B cell (primary cell): ENCODE data around the gene SIPA1L3. TPM values are rescaled to one million over a fixed set of nuclear protein-coding genes. Genes with fewer than 3 reads are reported as not detected.

Source experiments
- ATAC-seq: fragments of 200-7000 bp; cut with Tn5 transposase; one replicate; pipeline ENCODE4 v1.10.0; 2021; ENCODE audit warnings: low read depth, mild to moderate bottlenecking, moderate number of reproducible peaks, moderate library complexity
- CTCF ChIA-PET: fragments of 350-600 bp; sonication (Branson Sonifier 250); formaldehyde crosslinking; loops from one replicate; lab custom pipeline; 2021; ENCODE audit warnings: antibody characterized with exemption, inconsistent platforms; lab: Charles Lee
- POLR2A ChIA-PET: fragments of 350-600 bp; sonication (Branson Sonifier 250); formaldehyde crosslinking; loops from one replicate; lab custom pipeline; 2021; ENCODE audit warnings: antibody characterized with exemption; lab: Charles Lee
- DNase-seq: peaks from one replicate; pipeline ENCODE4 v3.0.0; 2013
- H2AFZ ChIP-seq: 2 replicates; pipeline ENCODE4 v1.6.1; 2012; ENCODE audit warnings: mild to moderate bottlenecking, low read depth, low read length; ENCODE audit not compliant: insufficient read depth, poor library complexity, severe bottlenecking
- H3K27ac ChIP-seq, 2 donors: 1 replicate in 1 of 2; 2 replicates in 1 of 2; pipeline ENCODE4 v1.5.1; 2012 to 2013; ENCODE audit warnings: low read length in 2 of 2, mild to moderate bottlenecking in 2 of 2, moderate library complexity in 1 of 2
- H3K27me3 ChIP-seq, 4 experiments: fragments of 200-600 bp in 1 of 4; sonication (generic) in 1 of 4; replicated peaks in 1 of 4; 1 replicate in 2 of 4; 2 replicates in 2 of 4; pipeline versions ENCODE4 v1.6.1 to v1.7.0; 2013 to 2016; ENCODE audit warnings: low read length in 3 of 4, mild to moderate bottlenecking in 2 of 4, mixed read lengths in 1 of 4, moderate library complexity in 1 of 4; ENCODE audit not compliant: insufficient read depth in 4 of 4, control insufficient read depth in 3 of 4; ENCODE audit errors: control extremely low read depth in 1 of 4
- H3K36me3 ChIP-seq, 2 experiments: replicated peaks in 1 of 2; 1 replicate in 1 of 2; 2 replicates in 1 of 2; pipeline versions ENCODE4 v1.6.1 to v1.7.1; 2013; ENCODE audit warnings: low read length in 1 of 2; ENCODE audit not compliant: insufficient read depth in 2 of 2, control insufficient read depth in 1 of 2; ENCODE audit errors: control extremely low read depth in 1 of 2, extremely low read depth in 1 of 2
- H3K4me1 ChIP-seq, 2 donors: fragments of 200-600 bp in 1 of 2; sonication (generic) in 1 of 2; 1 replicate in 1 of 2; 2 replicates in 1 of 2; pipeline versions ENCODE4 v1.5.1 to v1.6.1; 2013 to 2017; ENCODE audit warnings: low read length in 2 of 2; ENCODE audit not compliant: control insufficient read depth in 2 of 2, insufficient read depth in 2 of 2
- H3K4me2 ChIP-seq: replicated peaks from 2 replicates; pipeline ENCODE3; 2012; ENCODE audit warnings: mild to moderate bottlenecking, low read depth, low read length; ENCODE audit not compliant: poor library complexity, severe bottlenecking
- H3K4me3 ChIP-seq, 5 experiments: fragments of 200-600 bp in 1 of 5; sonication (generic) in 1 of 5; 1 replicate in 3 of 5; 2 replicates in 2 of 5; pipeline versions ENCODE4 v1.5.1 to v1.7.0; 2011 to 2016; ENCODE audit warnings: low read length in 4 of 5, mild to moderate bottlenecking in 4 of 5, low read depth in 2 of 5, control low read depth in 1 of 5, moderate library complexity in 1 of 5; ENCODE audit not compliant: insufficient read depth in 1 of 5; ENCODE audit errors: control extremely low read depth in 1 of 5, extremely low read depth in 1 of 5
- H3K79me2 ChIP-seq: fragments of 200-600 bp; sonication (generic); one replicate; pipeline ENCODE4 v1.6.0; 2016; ENCODE audit warnings: low read length; ENCODE audit not compliant: control insufficient read depth, insufficient read depth
- H3K9ac ChIP-seq: fragments of 200-600 bp; sonication (generic); 2 replicates; pipeline ENCODE4 v1.6.1; 2017; ENCODE audit warnings: mild to moderate bottlenecking, low read length, moderate library complexity
- H3K9me3 ChIP-seq, 3 donors: one replicate each; pipeline versions ENCODE4 v1.6.1 to v1.7.1; 2013; ENCODE audit warnings: low read length in 2 of 3; ENCODE audit not compliant: control insufficient read depth in 2 of 3, insufficient read depth in 1 of 3; ENCODE audit errors: control extremely low read depth in 1 of 3
- H4K20me1 ChIP-seq: 2 replicates; pipeline ENCODE4 v1.6.0; 2012; ENCODE audit warnings: mild to moderate bottlenecking, low read length; ENCODE audit not compliant: insufficient read depth, control insufficient read depth, poor library complexity, severe bottlenecking
- H3K27ac Mint-ChIP-seq: one replicate; pipeline ENCODE4 v1.8.0; 2021; ENCODE audit warnings: mixed read lengths
- H3K27me3 Mint-ChIP-seq: one replicate; pipeline ENCODE4 v1.8.0; 2021; ENCODE audit warnings: mixed read lengths
- H3K4me1 Mint-ChIP-seq: one replicate; pipeline ENCODE4 v1.8.0; 2021; ENCODE audit warnings: mixed read lengths
- H3K4me3 Mint-ChIP-seq: one replicate; pipeline ENCODE4 v1.8.0; 2021; ENCODE audit warnings: mixed read lengths
- H3K9me3 Mint-ChIP-seq: one replicate; pipeline ENCODE4 v1.8.0; 2022; ENCODE audit warnings: mixed read lengths; ENCODE audit not compliant: insufficient read depth
- EZH2 ChIP-seq: IDR thresholded peaks from 2 replicates; pipeline ENCODE4 v1.6.1; 2012; ENCODE audit warnings: borderline replicate concordance, low read depth, mild to moderate bottlenecking, moderate library complexity, low read length; ENCODE audit not compliant: insufficient read depth, poor library complexity, severe bottlenecking
- WGBS: methylation state at CpG from one replicate; pipeline ENCODE4 v1.1.5; 2013; ENCODE audit warnings: missing lambda C conversion rate; ENCODE audit not compliant: insufficient coverage; 5-methylcytosine and 5-hydroxymethylcytosine counted together
- intact Hi-C: fragments of 100-400 bp; cut with micrococcal nuclease; formaldehyde crosslinking; loops from one replicate; pipeline ENCODE4 v1.10.0; 2022
- polyA plus RNA-seq: library from polyadenylated mRNA; depleted of rRNA; stranded (reverse); fragments of >200 nt; gene quantifications from 2 replicates; pipeline ENCODE4 v1.2.3, GENCODE V29; 2012
- total RNA-seq, 2 donors: library from RNA; stranded (reverse); fragments of 120-200 nt in 1 of 2; gene quantifications; 1 replicate in 1 of 2; 2 replicates in 1 of 2; pipeline versions ENCODE4 v1.2.3 to v1.2.4, GENCODE V29; 2013 to 2022
- TF ChIP-seq, protein P1 (sequence below): fragments of 200-600 bp; IDR thresholded peaks from one replicate; pipeline ENCODE4 v1.8.0; 2022; ENCODE audit warnings: antibody characterized with exemption, mild to moderate bottlenecking

SIPA1L3 gene
- total and polyA plus RNA-seq, 2 donors (not counting 1 experiment from before 2014, with no cell fraction given) = 48.3 to 295 TPM

DNA sequence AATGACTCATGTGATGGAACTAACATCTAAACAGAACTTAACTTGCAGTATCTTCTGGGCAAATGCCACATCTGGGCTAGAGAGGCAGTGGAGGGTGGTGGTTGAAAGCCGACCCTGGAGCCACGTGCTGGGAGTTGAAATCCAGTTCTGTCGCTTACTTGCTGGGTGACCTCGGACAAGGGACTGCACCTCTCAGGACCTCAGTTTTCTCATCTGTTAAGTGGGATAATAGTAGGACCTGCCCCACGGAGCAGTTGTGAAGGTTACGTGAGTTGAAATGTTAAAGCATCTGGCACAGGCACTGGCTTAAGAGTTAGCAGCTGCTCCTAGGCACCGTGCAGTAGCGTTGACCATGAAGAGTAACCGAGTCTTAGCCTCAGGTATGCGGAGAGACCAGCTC lies 76.1 kb downstream of the SIPA1L3 start:
- WGBS = 88% methylated on average over 10 of the region's 10 CpGs
- ChIA-PET POLR2A (interaction anchor here (0.7 to 2.8 kb wide), 2 partner anchors 13 to 51 kb away, joined by 9 read pairs; no protein-coding TSS in a partner anchor), CTCF (interaction anchor here (1.8 to 1.9 kb wide), 2 partner anchors 77 to 79 kb away, joined by 5 read pairs; partner anchors contain the start of genes SIPA1L3 and WDR87)

DNA sequence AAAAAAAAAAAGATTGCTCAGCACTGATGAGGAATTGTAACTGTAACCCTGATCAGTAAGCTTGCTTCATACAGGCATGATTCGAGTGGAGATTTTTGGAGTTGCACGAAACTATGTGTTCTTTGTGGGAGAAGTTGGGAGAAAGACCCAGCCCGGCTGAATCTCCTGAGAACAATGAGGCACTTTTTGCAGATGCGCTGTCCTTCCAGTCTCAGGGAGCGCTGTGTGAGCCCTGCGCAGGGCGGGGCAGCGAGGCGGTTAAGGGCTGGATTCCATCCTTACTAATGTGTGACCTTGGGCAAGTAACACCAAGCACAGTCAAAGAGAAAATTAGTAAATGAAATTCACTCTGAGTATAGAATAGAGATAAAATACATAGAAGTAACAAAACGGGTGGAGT lies 76.9 kb downstream of the SIPA1L3 start:
- 95% methylated on average over 4 of the region's 10 CpGs for WGBS
- Histone ChIP-seq H2AFZ (no peak overlapping the region), H3K36me3 (peaks cover 0 to 19% of the 10 kb centered on the region in 2 experiments), H3K9ac (no peak overlapping the region), H4K20me1 (no peaks in the 10 kb centered on the region), H3K79me2 (peaks cover 93% of the 10 kb centered on the region), H3K4me2 (no peak overlapping the region), H3K4me3 (no peak overlapping the region), H3K4me1 (peaks cover 80 to 97% of the 10 kb centered on the region in 2 donors), H3K27me3 (no peaks in the 10 kb centered on the region), H3K27ac (peak overlapping the region in 1 of 2 donors; percentile 93), H3K9me3 (no peaks in the 10 kb centered on the region)
- ChIA-PET CTCF (interaction anchor here (0.6 to 1.9 kb wide), 4 partner anchors 52 to 100 kb away, joined by 3 to 5 read pairs (median 4); partner anchors contain the start of genes SIPA1L3 and WDR87), POLR2A (interaction anchor here (0.6 to 2.8 kb wide), 3 partner anchors 12 to 50 kb away, joined by 3 to 9 read pairs (median 9); no protein-coding TSS in a partner anchor)
- H3K9me3 Mint-ChIP-seq = no peaks in the 10 kb centered on the region
- H3K27me3 Mint-ChIP-seq = no peaks in the 10 kb centered on the region
- no peak for TF ChIP-seq EZH2
- TF ChIP-seq, protein P1, sequence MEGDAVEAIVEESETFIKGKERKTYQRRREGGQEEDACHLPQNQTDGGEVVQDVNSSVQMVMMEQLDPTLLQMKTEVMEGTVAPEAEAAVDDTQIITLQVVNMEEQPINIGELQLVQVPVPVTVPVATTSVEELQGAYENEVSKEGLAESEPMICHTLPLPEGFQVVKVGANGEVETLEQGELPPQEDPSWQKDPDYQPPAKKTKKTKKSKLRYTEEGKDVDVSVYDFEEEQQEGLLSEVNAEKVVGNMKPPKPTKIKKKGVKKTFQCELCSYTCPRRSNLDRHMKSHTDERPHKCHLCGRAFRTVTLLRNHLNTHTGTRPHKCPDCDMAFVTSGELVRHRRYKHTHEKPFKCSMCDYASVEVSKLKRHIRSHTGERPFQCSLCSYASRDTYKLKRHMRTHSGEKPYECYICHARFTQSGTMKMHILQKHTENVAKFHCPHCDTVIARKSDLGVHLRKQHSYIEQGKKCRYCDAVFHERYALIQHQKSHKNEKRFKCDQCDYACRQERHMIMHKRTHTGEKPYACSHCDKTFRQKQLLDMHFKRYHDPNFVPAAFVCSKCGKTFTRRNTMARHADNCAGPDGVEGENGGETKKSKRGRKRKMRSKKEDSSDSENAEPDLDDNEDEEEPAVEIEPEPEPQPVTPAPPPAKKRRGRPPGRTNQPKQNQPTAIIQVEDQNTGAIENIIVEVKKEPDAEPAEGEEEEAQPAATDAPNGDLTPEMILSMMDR = no peak
- H3K27ac Mint-ChIP-seq = peak overlapping the region; percentile 99
- H3K4me3 Mint-ChIP-seq = no peak overlapping the region
- H3K4me1 Mint-ChIP-seq = peaks cover 89% of the 10 kb centered on the region
- intact Hi-C loops = no loop called here
- ATAC-seq (no peak), DNase-seq (no peak)

More for the DNA sequence above, 76.1 kb downstream of the SIPA1L3 start:
- H3K4me1 Mint-ChIP-seq = peaks cover 91% of the 10 kb centered on the region
- H3K9me3 ChIP-seq = peaks cover 0 to 5% (median 0%) of the 10 kb centered on the region in 3 donors
- no peak overlapping the region for H3K4me2 ChIP-seq
- H3K36me3 ChIP-seq = peaks cover 0 to 18% of the 10 kb centered on the region in 2 experiments
- peaks cover 83 to 100% of the 10 kb centered on the region in 2 donors for H3K4me1 ChIP-seq
- ATAC-seq (no peak), DNase-seq (no peak)
- H3K27ac Mint-ChIP-seq = peak overlapping the region; percentile 99
- H3K27me3 Mint-ChIP-seq = no peaks in the 10 kb centered on the region
- no peak overlapping the region for H3K9ac ChIP-seq
- no peaks in the 10 kb centered on the region for H4K20me1 ChIP-seq
- TF ChIP-seq EZH2 = no peak
- TF ChIP-seq, protein P1 = no peak
- intact Hi-C loops = no loop called here
- H3K9me3 Mint-ChIP-seq = no peaks in the 10 kb centered on the region
- no peaks in the 10 kb centered on the region for H3K27me3 ChIP-seq
- H3K4me3 ChIP-seq = no peak overlapping the region
- H3K79me2 ChIP-seq = peaks cover 88% of the 10 kb centered on the region
- H3K27ac ChIP-seq = peak overlapping the region; percentile 12 to 93
- no peak overlapping the region for H2AFZ ChIP-seq
- H3K4me3 Mint-ChIP-seq = no peak overlapping the region
